Prostate gland (tissue), 2 donors: ENCODE results near the gene CDC6. TPM values are rescaled to one million over a fixed set of nuclear protein-coding genes. Genes with fewer than 3 reads are reported as not detected.
"Not testable (repeated sequence)": the region's sequence is repeated elsewhere in the genome, so short reads cannot be mapped to it uniquely, and the experiment has no call there.

Experiments used
- DNase-seq: peaks from one replicate; pipeline ENCODE4 v3.0.0-alpha.2; 2019; ENCODE audit warnings: low spot score
- H3K27ac ChIP-seq, 2 donors: fragments of 200-600 bp; sonication (generic); 2 replicates each; pipeline ENCODE4 v1.5.1; 2017 to 2019
- H3K27me3 ChIP-seq: fragments of 200-600 bp; sonication (generic); replicated peaks from 2 replicates; pipeline ENCODE4 v1.5.1; 2019; ENCODE audit not compliant: insufficient read depth
- H3K36me3 ChIP-seq, 2 donors: fragments of 200-600 bp; sonication (generic); 1 replicate in 1 of 2; 2 replicates in 1 of 2; pipeline versions ENCODE4 v1.5.1 to v1.8.1; 2017 to 2019
- H3K4me1 ChIP-seq: fragments of 200-600 bp; sonication (generic); replicated peaks from 2 replicates; pipeline ENCODE4 v1.5.1; 2019
- H3K4me3 ChIP-seq, 2 donors: fragments of 200-600 bp; sonication (generic); 2 replicates each; pipeline ENCODE4 v1.5.1; 2017 to 2019
- H3K9me3 ChIP-seq: fragments of 200-600 bp; sonication (generic); 2 replicates; pipeline ENCODE4 v1.5.1; 2017
- CTCF ChIP-seq, 4 experiments: fragments of 200-600 bp in 2 of 4; fragments of 450-650 bp in 2 of 4; sonication (generic) in 2 of 4; IDR thresholded peaks; 1 replicate in 3 of 4; 2 replicates in 1 of 4; pipeline ENCODE4 v1.5.1; 2016 to 2019; ENCODE audit warnings: antibody characterized with exemption in 4 of 4, mild to moderate bottlenecking in 2 of 4, moderate library complexity in 2 of 4
- POLR2A ChIP-seq: fragments of 450-650 bp; IDR thresholded peaks from one replicate; pipeline ENCODE4 v1.6.1; 2016; ENCODE audit warnings: antibody characterized with exemption, mild to moderate bottlenecking
- POLR2AphosphoS5 ChIP-seq: sonication (generic); formaldehyde crosslinking; IDR thresholded peaks from one replicate; pipeline ENCODE4 v1.6.1; 2017; ENCODE audit warnings: antibody characterized with exemption
- WGBS: methylation state at CpG from one replicate; pipeline ENCODE4 v1.1.5; 2018; 5-methylcytosine and 5-hydroxymethylcytosine counted together
- intact Hi-C: fragments of 100-400 bp; cut with DNase I; formaldehyde crosslinking; loops from one replicate; pipeline ENCODE4 v1.14.2; 2022
- total RNA-seq, 2 donors: library from RNA; depleted of rRNA; stranded (reverse); fragments of >200 nt; gene quantifications; one replicate each; pipeline ENCODE4 v1.1.0, GENCODE V29; 2016

Gene CDC6
- total RNA-seq, 2 donors from 2014 or later: 2.1 to 10.3 TPM

GRCh38 chr17:40301315-40301714, 13.6 kb downstream of the CDC6 start:
- TF ChIP-seq CTCF (IDR thresholded peaks at IDR 0.05) (peak in 3 of 4 experiments; percentile 47 to 69 (median 58)), POLR2AphosphoS5 (peak; percentile 41), POLR2A (no peak)
- peak; percentile 64 for DNase-seq
- Histone ChIP-seq H3K4me3 (no peak overlapping the region), H3K27ac (no peak overlapping the region), H3K9me3 (no peaks in the 10 kb centered on the region), H3K4me1 (peaks cover under 1% of the 10 kb centered on the region), H3K36me3 (no peaks in the 10 kb centered on the region), H3K27me3 (no peaks in the 10 kb centered on the region)
- 36% methylated on average over 4 of the region's 4 CpGs for WGBS
- intact Hi-C loops: no loop called here

- Histone ChIP-seq H3K4me3 (no peak overlapping the region), H3K27ac (no peak overlapping the region), H3K27me3 (no peaks in the 10 kb centered on the region), H3K9me3 (no peaks in the 10 kb centered on the region), H3K4me1 (peaks cover 18% of the 10 kb centered on the region), H3K36me3 (no peaks in the 10 kb centered on the region)
- 34% methylated on average over 4 of the region's 4 CpGs for WGBS
- DNase-seq: no peak
- intact Hi-C loops: loop anchor here (1.0 kb wide), 1 partner anchor 52 kb away; no protein-coding TSS in a partner anchor
- TF ChIP-seq POLR2A: no peak
- TF ChIP-seq POLR2AphosphoS5: peak; percentile 37
- TF ChIP-seq CTCF (IDR thresholded peaks at IDR 0.05): peak; percentile 61 to 91 (median 83)
These were observed 15.5 kb downstream of the CDC6 start for GRCh38 chr17:40303009-40303657.

- no peak for DNase-seq
- H3K9me3 ChIP-seq: no peaks in the 10 kb centered on the region
- WGBS: 32% methylated on average over 5 of the region's 5 CpGs
- H3K4me1 ChIP-seq: peaks cover 18% of the 10 kb centered on the region
- H3K27me3 ChIP-seq: no peaks in the 10 kb centered on the region
- TF ChIP-seq CTCF (IDR thresholded peaks at IDR 0.05) (no peak), POLR2AphosphoS5 (no peak)
- no peak overlapping the region for H3K4me3 ChIP-seq
- intact Hi-C loops: loop anchor here (1.0 kb wide), 1 partner anchor 51 kb away; no protein-coding TSS in a partner anchor
- H3K36me3 ChIP-seq: no peaks in the 10 kb centered on the region
- H3K27ac ChIP-seq: no peak overlapping the region
These were observed 16.3 kb downstream of the CDC6 start for GRCh38 chr17:40303708-40304551.

- 85% methylated on average over 5 of the region's 5 CpGs for WGBS
- H3K4me3 ChIP-seq, H3K9me3 ChIP-seq, H3K27ac ChIP-seq, DNase-seq, H3K27me3 ChIP-seq, intact Hi-C loops, H3K36me3 ChIP-seq: not testable (repeated sequence)
- peaks cover 22% of the 10 kb centered on the region for H3K4me1 ChIP-seq
These were observed 16.8 kb downstream of the CDC6 start for GRCh38 chr17:40304552-40304863.

DNA sequence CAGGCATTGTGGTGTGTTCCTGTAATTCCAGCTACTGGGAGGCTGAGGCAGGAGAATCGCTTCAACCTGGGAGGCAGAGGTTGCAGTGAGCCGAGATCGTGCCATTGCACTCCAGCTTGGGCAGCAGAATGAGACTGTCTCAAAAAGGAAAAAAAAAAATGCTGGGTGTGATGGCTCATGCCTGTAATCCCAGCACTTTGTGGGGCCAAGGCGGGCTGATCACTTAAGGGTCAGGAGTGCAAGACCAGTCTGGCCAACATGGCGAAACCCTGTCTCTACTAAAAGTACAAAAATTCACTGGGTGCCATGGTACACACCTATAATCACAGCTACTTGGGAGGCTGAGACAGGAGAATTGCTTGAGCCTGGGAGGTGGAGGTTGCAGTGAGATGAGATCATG, 17.2 kb downstream of the CDC6 start:
- H3K4me3 ChIP-seq, H3K36me3 ChIP-seq, H3K27ac ChIP-seq, H3K9me3 ChIP-seq, DNase-seq, H3K27me3 ChIP-seq, intact Hi-C loops: not testable (repeated sequence)
- H3K4me1 ChIP-seq: peaks cover 22% of the 10 kb centered on the region
- 93% methylated on average over 5 of the region's 5 CpGs for WGBS
